Activated T-cell treated with anti-CD3 and anti-CD28 coated beads for 48 hours (primary cell): Measurements from ENCODE around the gene SIT1.
"Not testable (repeated sequence)": the region's sequence is repeated elsewhere in the genome, so short reads cannot be mapped to it uniquely, and the experiment has no call there.

Experiments used
- DNase-seq: peaks from one replicate; pipeline ENCODE4 v3.0.0-alpha.2; 2020; ENCODE audit warnings: low read depth

SIT1 gene

GRCh38 chr9:35637427-35637955 is 13.2 kb downstream of the SIT1 start:
- not testable (repeated sequence) for DNase-seq

GRCh38 chr9:35636877-35637246 is 13.9 kb downstream of the SIT1 start:
- not testable (repeated sequence) for DNase-seq

GRCh38 chr9:35636135-35636876 is 14.4 kb downstream of the SIT1 start:
- DNase-seq = no peak

GRCh38 chr9:35635730-35636129 is 15.0 kb downstream of the SIT1 start:
- DNase-seq = no peak

GRCh38 chr9:35629597-35629996 is 21.1 kb downstream of the SIT1 start:
- DNase-seq = no peak

GRCh38 chr9:35628389-35628991 is 22.2 kb downstream of the SIT1 start:
- no peak for DNase-seq

GRCh38 chr9:35627575-35627974 is 23.2 kb downstream of the SIT1 start:
- no peak for DNase-seq

- DNase-seq = no peak
Measured at GRCh38 chr9:35619800-35620158, 31.0 kb downstream of the SIT1 start.

GRCh38 chr9:35618854-35619799 is 31.6 kb downstream of the SIT1 start:
- no peak for DNase-seq

GRCh38 chr9:35618325-35618727 is 32.4 kb downstream of the SIT1 start, which contains the start of gene CD72:
Gene CD72 (minus strand): TSS chr9:35618413. CDS start chr9:35618303, 110 bp downstream.
- DNase-seq = no peak

GRCh38 chr9:35617548-35617947 is 33.2 kb downstream of the SIT1 start:
- no peak for DNase-seq

- DNase-seq = peak; percentile 63
Measured at GRCh38 chr9:35616681-35617459, 33.9 kb downstream of the SIT1 start.

- no peak for DNase-seq
Measured at GRCh38 chr9:35615981-35616680, 34.6 kb downstream of the SIT1 start.

- DNase-seq = no peak
Measured at GRCh38 chr9:35612843-35613242, 37.9 kb downstream of the SIT1 start.

- DNase-seq = not testable (repeated sequence)
Measured at GRCh38 chr9:35612066-35612465, 38.7 kb downstream of the SIT1 start.

GRCh38 chr9:35611230-35611797 is 39.4 kb downstream of the SIT1 start:
- DNase-seq = no peak

GRCh38 chr9:35609820-35610163 is 40.9 kb downstream of the SIT1 start:
- DNase-seq = no peak

GRCh38 chr9:35609001-35609819 is 41.5 kb downstream of the SIT1 start:
- no peak for DNase-seq

- no peak for DNase-seq
Measured at GRCh38 chr9:35608221-35608620, 42.5 kb downstream of the SIT1 start.

GRCh38 chr9:35606726-35607125 is 44.0 kb downstream of the SIT1 start:
- DNase-seq = no peak
